ENCODE data around the gene BPTF.
"Not testable (repeated sequence)": the region's sequence is repeated elsewhere in the genome, so short reads cannot be mapped to it uniquely, and the experiment has no call there.

The BPTF gene

GRCh38 chr17:68015081-68015723 is 189.9 kb downstream of the BPTF start:
- no peak for TF ChIP-seq CTCF (IDR thresholded peaks at IDR 0.05; ENCODE audit: insufficient read depth, low read length, poor library complexity, severe bottlenecking)

GRCh38 chr17:68016838-68017237 is 191.5 kb downstream of the BPTF start:
- no peaks in the 10 kb centered on the region for H3K27me3 ChIP-seq (replicated peaks; ENCODE audit: control insufficient read depth, insufficient read depth, low read length)
- DNase-seq (ENCODE audit: extremely low read depth, insufficient read length) = no peak
- no peak for TF ChIP-seq CTCF (IDR thresholded peaks at IDR 0.05; ENCODE audit: insufficient read depth, low read length, poor library complexity, severe bottlenecking)
- no peaks in the 10 kb centered on the region for H3K36me3 ChIP-seq (ENCODE audit: control insufficient read depth, insufficient read depth, low read length)
- no peak overlapping the region for H3K4me3 ChIP-seq (replicated peaks; ENCODE audit: low read depth, low read length)

More at GRCh38 chr17:68015081-68015723, 189.9 kb downstream of the BPTF start:
- no peak for DNase-seq (ENCODE audit: extremely low read depth, insufficient read length)
- no peaks in the 10 kb centered on the region for H3K27me3 ChIP-seq (replicated peaks; ENCODE audit: control insufficient read depth, insufficient read depth, low read length)
- H3K4me3 ChIP-seq (replicated peaks; ENCODE audit: low read depth, low read length) = no peak overlapping the region
- no peaks in the 10 kb centered on the region for H3K36me3 ChIP-seq (ENCODE audit: control insufficient read depth, insufficient read depth, low read length)

- H3K36me3 ChIP-seq (ENCODE audit: control insufficient read depth, insufficient read depth, low read length); H3K27me3 ChIP-seq (replicated peaks; ENCODE audit: control insufficient read depth, insufficient read depth, low read length); DNase-seq (ENCODE audit: extremely low read depth, insufficient read length); H3K4me3 ChIP-seq (replicated peaks; ENCODE audit: low read depth, low read length): not testable (repeated sequence)
Observed at GRCh38 chr17:68018493-68018892, 193.2 kb downstream of the BPTF start.

- no peaks in the 10 kb centered on the region for H3K27me3 ChIP-seq (replicated peaks; ENCODE audit: control insufficient read depth, insufficient read depth, low read length)
- H3K4me3 ChIP-seq (replicated peaks; ENCODE audit: low read depth, low read length) = no peak overlapping the region
- no peaks in the 10 kb centered on the region for H3K36me3 ChIP-seq (ENCODE audit: control insufficient read depth, insufficient read depth, low read length)
- DNase-seq (ENCODE audit: extremely low read depth, insufficient read length) = no peak
- TF ChIP-seq CTCF (IDR thresholded peaks at IDR 0.05; ENCODE audit: insufficient read depth, low read length, poor library complexity, severe bottlenecking) = no peak
Observed at GRCh38 chr17:68019336-68019674, 194.0 kb downstream of the BPTF start.

GRCh38 chr17:68019675-68020408 is 194.5 kb downstream of the BPTF start:
- no peaks in the 10 kb centered on the region for H3K36me3 ChIP-seq (ENCODE audit: control insufficient read depth, insufficient read depth, low read length)
- TF ChIP-seq CTCF (IDR thresholded peaks at IDR 0.05; ENCODE audit: insufficient read depth, low read length, poor library complexity, severe bottlenecking) = no peak
- peak; percentile 99 for DNase-seq (ENCODE audit: extremely low read depth, insufficient read length)
- peak overlapping the region; percentile 69 for H3K4me3 ChIP-seq (replicated peaks; ENCODE audit: low read depth, low read length)
- no peaks in the 10 kb centered on the region for H3K27me3 ChIP-seq (replicated peaks; ENCODE audit: control insufficient read depth, insufficient read depth, low read length)

- Histone ChIP-seq H3K27me3 (replicated peaks; ENCODE audit: control insufficient read depth, insufficient read depth, low read length) (no peaks in the 10 kb centered on the region), H3K4me3 (replicated peaks; ENCODE audit: low read depth, low read length) (peak overlapping the region; percentile 69), H3K36me3 (ENCODE audit: control insufficient read depth, insufficient read depth, low read length) (no peaks in the 10 kb centered on the region)
- TF ChIP-seq CTCF (IDR thresholded peaks at IDR 0.05; ENCODE audit: insufficient read depth, low read length, poor library complexity, severe bottlenecking) = no peak
- no peak for DNase-seq (ENCODE audit: extremely low read depth, insufficient read length)
Observed at GRCh38 chr17:68020409-68020756, 195.1 kb downstream of the BPTF start.

GRCh38 chr17:68020791-68021190 is 195.5 kb downstream of the BPTF start:
- peak overlapping the region; percentile 69; the same call in 1 of the 2 replicates for H3K4me3 ChIP-seq (replicated peaks; ENCODE audit: low read depth, low read length)
- H3K36me3 ChIP-seq (ENCODE audit: control insufficient read depth, insufficient read depth, low read length); H3K27me3 ChIP-seq (replicated peaks; ENCODE audit: control insufficient read depth, insufficient read depth, low read length): not testable (repeated sequence)
- DNase-seq (ENCODE audit: extremely low read depth, insufficient read length) = peak; percentile 24

Data from GM06990 (cell line).